Eye (tissue), 1 donor: ENCODE measurements around the gene MIPEP.

Source experiments
- DNase-seq: peaks from one replicate; pipeline ENCODE4 v3.0.0-alpha.2; 2015

MIPEP gene

GRCh38 chr13:23805821-23806220 lies 83.4 kb downstream of the MIPEP start:
- no peak for DNase-seq

GRCh38 chr13:23805122-23805521 lies 84.1 kb downstream of the MIPEP start:
- no peak for DNase-seq

GRCh38 chr13:23804166-23804565 lies 85.0 kb downstream of the MIPEP start:
- no peak for DNase-seq

GRCh38 chr13:23801141-23801540 lies 88.1 kb downstream of the MIPEP start:
- no peak for DNase-seq

- no peak for DNase-seq
Measured at GRCh38 chr13:23799945-23800344, 89.3 kb downstream of the MIPEP start.

- no peak for DNase-seq
Measured at GRCh38 chr13:23797276-23797903, 91.8 kb downstream of the MIPEP start.

GRCh38 chr13:23796551-23796950 lies 92.6 kb downstream of the MIPEP start:
- DNase-seq = peak; percentile 13

GRCh38 chr13:23794267-23795161 lies 94.7 kb downstream of the MIPEP start:
- DNase-seq = peak; percentile 22

- no peak for DNase-seq
Measured at GRCh38 chr13:23793711-23794110, 95.5 kb downstream of the MIPEP start.

- DNase-seq = no peak
Measured at GRCh38 chr13:23792680-23793079, 96.5 kb downstream of the MIPEP start.

- peak; percentile 12 for DNase-seq
Measured at GRCh38 chr13:23790577-23791170, 98.5 kb downstream of the MIPEP start.

- DNase-seq = no peak
Measured at GRCh38 chr13:23789576-23790346, 99.4 kb downstream of the MIPEP start.

GRCh38 chr13:23788459-23788858 lies 100.7 kb downstream of the MIPEP start:
- DNase-seq = no peak

GRCh38 chr13:23787464-23787863 lies 101.7 kb downstream of the MIPEP start:
- no peak for DNase-seq

GRCh38 chr13:23786607-23787006 lies 102.6 kb downstream of the MIPEP start:
- DNase-seq = no peak

- DNase-seq = no peak
Measured at GRCh38 chr13:23778879-23779278, 110.3 kb downstream of the MIPEP start.

- DNase-seq = no peak
Measured at GRCh38 chr13:23778002-23778652, 111.1 kb downstream of the MIPEP start.

GRCh38 chr13:23777575-23777870 lies 111.7 kb downstream of the MIPEP start:
- no peak for DNase-seq

- DNase-seq = no peak
Measured at GRCh38 chr13:23776698-23777574, 112.3 kb downstream of the MIPEP start.

GRCh38 chr13:23772717-23773116 lies 116.5 kb downstream of the MIPEP start:
- no peak for DNase-seq

- no peak for DNase-seq
Measured at GRCh38 chr13:23771956-23772355, 117.2 kb downstream of the MIPEP start.

GRCh38 chr13:23771552-23771951 lies 117.6 kb downstream of the MIPEP start:
- no peak for DNase-seq
